ENCODE results near the gene ZNF181.

DNA sequence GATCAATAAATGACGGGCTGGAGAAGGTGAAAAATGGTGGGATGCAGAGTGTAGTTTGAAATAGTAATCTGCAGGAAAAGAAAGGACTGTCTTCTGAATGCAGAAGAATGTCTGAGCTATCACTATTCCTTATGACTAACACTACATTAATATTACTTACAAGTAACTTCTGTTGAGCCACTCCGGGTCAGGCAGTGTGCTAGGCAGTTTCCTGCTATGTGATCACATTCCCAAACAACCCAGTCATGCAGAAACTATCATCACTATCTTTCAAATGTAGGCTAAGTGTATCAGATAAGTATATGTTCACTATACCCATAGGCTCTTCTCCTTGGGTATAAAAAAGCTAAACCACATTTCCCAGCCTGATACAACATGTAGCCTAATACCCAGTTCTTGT lies 32.3 kb downstream of the ZNF181 start:
- TF ChIP-seq, protein P1, sequence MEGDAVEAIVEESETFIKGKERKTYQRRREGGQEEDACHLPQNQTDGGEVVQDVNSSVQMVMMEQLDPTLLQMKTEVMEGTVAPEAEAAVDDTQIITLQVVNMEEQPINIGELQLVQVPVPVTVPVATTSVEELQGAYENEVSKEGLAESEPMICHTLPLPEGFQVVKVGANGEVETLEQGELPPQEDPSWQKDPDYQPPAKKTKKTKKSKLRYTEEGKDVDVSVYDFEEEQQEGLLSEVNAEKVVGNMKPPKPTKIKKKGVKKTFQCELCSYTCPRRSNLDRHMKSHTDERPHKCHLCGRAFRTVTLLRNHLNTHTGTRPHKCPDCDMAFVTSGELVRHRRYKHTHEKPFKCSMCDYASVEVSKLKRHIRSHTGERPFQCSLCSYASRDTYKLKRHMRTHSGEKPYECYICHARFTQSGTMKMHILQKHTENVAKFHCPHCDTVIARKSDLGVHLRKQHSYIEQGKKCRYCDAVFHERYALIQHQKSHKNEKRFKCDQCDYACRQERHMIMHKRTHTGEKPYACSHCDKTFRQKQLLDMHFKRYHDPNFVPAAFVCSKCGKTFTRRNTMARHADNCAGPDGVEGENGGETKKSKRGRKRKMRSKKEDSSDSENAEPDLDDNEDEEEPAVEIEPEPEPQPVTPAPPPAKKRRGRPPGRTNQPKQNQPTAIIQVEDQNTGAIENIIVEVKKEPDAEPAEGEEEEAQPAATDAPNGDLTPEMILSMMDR (optimal IDR thresholded peaks at IDR 0.05 in 1 of 3, IDR thresholded peaks at IDR 0.05 in 1 of 3, conservative IDR thresholded peaks at IDR 0.05 in 1 of 3; ENCODE audit: extremely low read depth in 1 of 3, insufficient read depth in 2 of 3, low read length in 3 of 3), result no peak
- no peak for TF ChIP-seq EZH2 (IDR thresholded peaks at IDR 0.05; ENCODE audit: low read length)

All from keratinocyte (primary cell).